ENCODE results near the gene CHKA.
A peak's percentile ranks its signal among the peaks of the same experiment; 100 is the strongest.

The CHKA gene

GRCh38 chr11:68038718-68039525 is 82.3 kb downstream of the CHKA start, which contains the start of gene TCIRG1:
Gene TCIRG1 (plus strand): TSS chr11:68039025. CDS start chr11:68041272, 2,247 bp downstream.
- TF ChIP-seq, protein P1, sequence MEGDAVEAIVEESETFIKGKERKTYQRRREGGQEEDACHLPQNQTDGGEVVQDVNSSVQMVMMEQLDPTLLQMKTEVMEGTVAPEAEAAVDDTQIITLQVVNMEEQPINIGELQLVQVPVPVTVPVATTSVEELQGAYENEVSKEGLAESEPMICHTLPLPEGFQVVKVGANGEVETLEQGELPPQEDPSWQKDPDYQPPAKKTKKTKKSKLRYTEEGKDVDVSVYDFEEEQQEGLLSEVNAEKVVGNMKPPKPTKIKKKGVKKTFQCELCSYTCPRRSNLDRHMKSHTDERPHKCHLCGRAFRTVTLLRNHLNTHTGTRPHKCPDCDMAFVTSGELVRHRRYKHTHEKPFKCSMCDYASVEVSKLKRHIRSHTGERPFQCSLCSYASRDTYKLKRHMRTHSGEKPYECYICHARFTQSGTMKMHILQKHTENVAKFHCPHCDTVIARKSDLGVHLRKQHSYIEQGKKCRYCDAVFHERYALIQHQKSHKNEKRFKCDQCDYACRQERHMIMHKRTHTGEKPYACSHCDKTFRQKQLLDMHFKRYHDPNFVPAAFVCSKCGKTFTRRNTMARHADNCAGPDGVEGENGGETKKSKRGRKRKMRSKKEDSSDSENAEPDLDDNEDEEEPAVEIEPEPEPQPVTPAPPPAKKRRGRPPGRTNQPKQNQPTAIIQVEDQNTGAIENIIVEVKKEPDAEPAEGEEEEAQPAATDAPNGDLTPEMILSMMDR (IDR thresholded peaks at IDR 0.05; ENCODE audit: low read depth, low read length): no peak
- peak; percentile 78 to 89 for DNase-seq (ENCODE audit: low read depth in 2 of 2)
- peak within 1 kb of the TSS; percentile 77 to 80 for H3K4me3 ChIP-seq (replicated peaks in 1 of 2; ENCODE audit: low read depth in 2 of 2, low read length in 2 of 2)

GRCh38 chr11:68038226-68038717 is 82.9 kb downstream of the CHKA start:
- TF ChIP-seq, protein P1 (IDR thresholded peaks at IDR 0.05; ENCODE audit: low read depth, low read length): no peak
- DNase-seq (ENCODE audit: low read depth in 2 of 2): no peak
- H3K4me3 ChIP-seq (replicated peaks in 1 of 2; ENCODE audit: low read depth in 2 of 2, low read length in 2 of 2): peak overlapping the region; percentile 77 to 80

- DNase-seq (ENCODE audit: low read depth in 2 of 2): no peak
- H3K4me3 ChIP-seq (replicated peaks in 1 of 2; ENCODE audit: low read depth in 2 of 2, low read length in 2 of 2): no peak overlapping the region
- TF ChIP-seq, protein P1 (IDR thresholded peaks at IDR 0.05; ENCODE audit: low read depth, low read length): no peak
Observed at GRCh38 chr11:68037411-68038225, 83.6 kb downstream of the CHKA start.

- DNase-seq (ENCODE audit: low read depth in 2 of 2): no peak
- TF ChIP-seq, protein P1 (IDR thresholded peaks at IDR 0.05; ENCODE audit: low read depth, low read length): no peak
- H3K4me3 ChIP-seq (replicated peaks in 1 of 2; ENCODE audit: low read depth in 2 of 2, low read length in 2 of 2): no peak overlapping the region
Observed at GRCh38 chr11:68036717-68037239, 84.4 kb downstream of the CHKA start.

- TF ChIP-seq, protein P1 (IDR thresholded peaks at IDR 0.05; ENCODE audit: low read depth, low read length): no peak
- H3K4me3 ChIP-seq (replicated peaks in 1 of 2; ENCODE audit: low read depth in 2 of 2, low read length in 2 of 2): no peak overlapping the region
- DNase-seq (ENCODE audit: low read depth in 2 of 2): no peak
Observed at GRCh38 chr11:68036141-68036716, 85.0 kb downstream of the CHKA start.

- H3K4me3 ChIP-seq (replicated peaks in 1 of 2; ENCODE audit: low read depth in 2 of 2, low read length in 2 of 2): no peak overlapping the region
- DNase-seq (ENCODE audit: low read depth in 2 of 2): no peak
- TF ChIP-seq, protein P1 (IDR thresholded peaks at IDR 0.05; ENCODE audit: low read depth, low read length): no peak
Observed at GRCh38 chr11:68035266-68035876, 85.8 kb downstream of the CHKA start.
